OCI-LY7 (cell line): ENCODE results near the gene LRP5.

ENCODE experiments used
- EZH2phosphoT487 ChIP-seq: fragments of 200-600 bp; sonication (generic); IDR thresholded peaks from 2 replicates; pipeline ENCODE4 v1.6.1; 2018; ENCODE audit warnings: low read depth, borderline replicate concordance, mild to moderate bottlenecking, mixed run types, antibody characterized with exemption, low read length, moderate library complexity, mixed read lengths
- TF ChIP-seq, protein P1 (sequence below): fragments of 200-600 bp; sonication (generic); conservative IDR thresholded peaks from 2 replicates; pipeline ENCODE4 v1.5.1; 2014; ENCODE audit warnings: mild to moderate bottlenecking, antibody characterized with exemption, low read length, moderate library complexity, mixed read lengths

DNA sequence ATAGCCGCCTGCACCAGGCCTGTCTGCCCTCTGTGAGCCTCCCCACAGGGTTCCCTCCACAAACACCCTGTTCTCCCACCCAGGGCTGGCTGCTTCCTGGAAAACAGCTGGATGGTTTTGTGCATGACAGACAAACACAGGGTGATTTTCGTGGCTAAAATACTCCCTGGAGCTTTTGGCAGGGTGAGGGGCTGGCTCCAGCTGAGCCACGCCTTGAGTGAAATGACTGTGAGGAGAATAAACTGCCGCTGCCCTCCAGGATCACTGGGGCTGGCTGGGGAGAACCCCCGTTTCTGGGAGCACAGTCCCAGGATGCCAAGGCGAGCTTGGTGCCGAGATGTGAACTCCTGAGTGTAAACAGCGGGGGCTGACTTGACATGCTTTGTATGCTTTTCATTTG, 127.8 kb downstream of the LRP5 start:
- TF ChIP-seq, protein P1, sequence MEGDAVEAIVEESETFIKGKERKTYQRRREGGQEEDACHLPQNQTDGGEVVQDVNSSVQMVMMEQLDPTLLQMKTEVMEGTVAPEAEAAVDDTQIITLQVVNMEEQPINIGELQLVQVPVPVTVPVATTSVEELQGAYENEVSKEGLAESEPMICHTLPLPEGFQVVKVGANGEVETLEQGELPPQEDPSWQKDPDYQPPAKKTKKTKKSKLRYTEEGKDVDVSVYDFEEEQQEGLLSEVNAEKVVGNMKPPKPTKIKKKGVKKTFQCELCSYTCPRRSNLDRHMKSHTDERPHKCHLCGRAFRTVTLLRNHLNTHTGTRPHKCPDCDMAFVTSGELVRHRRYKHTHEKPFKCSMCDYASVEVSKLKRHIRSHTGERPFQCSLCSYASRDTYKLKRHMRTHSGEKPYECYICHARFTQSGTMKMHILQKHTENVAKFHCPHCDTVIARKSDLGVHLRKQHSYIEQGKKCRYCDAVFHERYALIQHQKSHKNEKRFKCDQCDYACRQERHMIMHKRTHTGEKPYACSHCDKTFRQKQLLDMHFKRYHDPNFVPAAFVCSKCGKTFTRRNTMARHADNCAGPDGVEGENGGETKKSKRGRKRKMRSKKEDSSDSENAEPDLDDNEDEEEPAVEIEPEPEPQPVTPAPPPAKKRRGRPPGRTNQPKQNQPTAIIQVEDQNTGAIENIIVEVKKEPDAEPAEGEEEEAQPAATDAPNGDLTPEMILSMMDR, result no peak
- TF ChIP-seq EZH2phosphoT487, result no peak
